KMS-11 (cell line): Measurements from ENCODE around the gene THOC2.
"Not testable (repeated sequence)": the region's sequence is repeated elsewhere in the genome, so short reads cannot be mapped to it uniquely, and the experiment has no call there.

Experiments used
- H2AFZ ChIP-seq: fragments of 200-600 bp; sonication (generic); 2 replicates; pipeline ENCODE4 v1.6.1; 2016; ENCODE audit warnings: antibody characterized with exemption, mixed run types, low read depth
- H3K27ac ChIP-seq: fragments of 200-600 bp; sonication (generic); 2 replicates; pipeline ENCODE4 v1.6.1; 2016; ENCODE audit warnings: mild to moderate bottlenecking, mixed run types
- H3K27me3 ChIP-seq: fragments of 200-600 bp; sonication (generic); 2 replicates; pipeline ENCODE4 v1.6.1; 2017; ENCODE audit warnings: mild to moderate bottlenecking, low read depth, mixed run types, moderate library complexity; ENCODE audit not compliant: insufficient read depth
- H3K36me3 ChIP-seq: fragments of 200-600 bp; sonication (generic); 2 replicates; pipeline ENCODE4 v1.6.1; 2017; ENCODE audit warnings: mild to moderate bottlenecking, mixed run types; ENCODE audit not compliant: insufficient read depth
- H3K4me1 ChIP-seq: fragments of 200-600 bp; sonication (generic); 2 replicates; pipeline ENCODE4 v1.6.1; 2016; ENCODE audit warnings: mild to moderate bottlenecking, low read depth, mixed run types; ENCODE audit not compliant: poor library complexity, severe bottlenecking
- H3K4me2 ChIP-seq: fragments of 200-600 bp; sonication (generic); 2 replicates; pipeline ENCODE4 v1.7.0; 2016; ENCODE audit warnings: mild to moderate bottlenecking, mixed run types
- H3K4me3 ChIP-seq: fragments of 200-600 bp; sonication (generic); IDR thresholded peaks from 2 replicates; pipeline ENCODE4 v1.6.1; 2017; ENCODE audit warnings: low read depth, low read length, mixed read lengths; ENCODE audit not compliant: insufficient read depth
- H3K79me2 ChIP-seq: fragments of 200-600 bp; sonication (generic); 2 replicates; pipeline ENCODE4 v1.6.1; 2016; ENCODE audit warnings: low read depth, mixed run types; ENCODE audit not compliant: insufficient read depth
- H3K9ac ChIP-seq: fragments of 200-600 bp; sonication (generic); 2 replicates; pipeline ENCODE4 v1.6.1; 2016; ENCODE audit warnings: mild to moderate bottlenecking, mixed run types
- H4K20me1 ChIP-seq: fragments of 200-600 bp; sonication (generic); 2 replicates; pipeline ENCODE4 v1.6.1; 2016; ENCODE audit warnings: mild to moderate bottlenecking, mixed run types; ENCODE audit not compliant: insufficient read depth
- TF ChIP-seq, protein P1 (sequence below): fragments of 200-600 bp; sonication (generic); conservative IDR thresholded peaks from 2 replicates; pipeline ENCODE4 v1.6.1; 2017; ENCODE audit warnings: low read depth, mild to moderate bottlenecking, antibody characterized with exemption, low read length, moderate library complexity, mixed read lengths

THOC2 gene

DNA sequence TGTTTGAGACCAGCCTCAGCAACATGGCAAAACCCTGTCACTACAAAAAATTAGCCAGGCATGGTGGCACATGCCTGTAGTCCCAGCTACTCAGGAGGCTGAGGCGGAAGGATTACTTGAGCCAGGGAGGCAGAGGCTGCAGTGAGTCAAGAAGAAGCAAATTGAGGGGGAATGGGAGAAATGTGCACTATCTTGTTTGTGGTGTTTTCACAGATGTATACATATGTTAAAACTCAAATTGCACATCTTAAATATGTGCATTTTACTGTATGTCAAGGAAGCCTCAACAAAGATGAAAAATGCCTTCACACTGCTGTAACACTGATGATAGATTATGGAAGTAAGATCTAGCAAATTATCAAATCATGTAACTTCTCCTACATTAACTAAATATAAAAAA, 44.3 kb downstream of the THOC2 start:
- Histone ChIP-seq H3K27me3 (no peaks in the 10 kb centered on the region), H3K36me3 (no peaks in the 10 kb centered on the region), H3K9ac (no peak overlapping the region), H3K27ac (no peak overlapping the region), H3K4me2 (no peak overlapping the region), H3K4me1 (no peaks in the 10 kb centered on the region), H2AFZ (no peak overlapping the region), H3K4me3 (no peak overlapping the region), H3K79me2 (no peaks in the 10 kb centered on the region), H4K20me1 (no peaks in the 10 kb centered on the region)
- TF ChIP-seq, protein P1, sequence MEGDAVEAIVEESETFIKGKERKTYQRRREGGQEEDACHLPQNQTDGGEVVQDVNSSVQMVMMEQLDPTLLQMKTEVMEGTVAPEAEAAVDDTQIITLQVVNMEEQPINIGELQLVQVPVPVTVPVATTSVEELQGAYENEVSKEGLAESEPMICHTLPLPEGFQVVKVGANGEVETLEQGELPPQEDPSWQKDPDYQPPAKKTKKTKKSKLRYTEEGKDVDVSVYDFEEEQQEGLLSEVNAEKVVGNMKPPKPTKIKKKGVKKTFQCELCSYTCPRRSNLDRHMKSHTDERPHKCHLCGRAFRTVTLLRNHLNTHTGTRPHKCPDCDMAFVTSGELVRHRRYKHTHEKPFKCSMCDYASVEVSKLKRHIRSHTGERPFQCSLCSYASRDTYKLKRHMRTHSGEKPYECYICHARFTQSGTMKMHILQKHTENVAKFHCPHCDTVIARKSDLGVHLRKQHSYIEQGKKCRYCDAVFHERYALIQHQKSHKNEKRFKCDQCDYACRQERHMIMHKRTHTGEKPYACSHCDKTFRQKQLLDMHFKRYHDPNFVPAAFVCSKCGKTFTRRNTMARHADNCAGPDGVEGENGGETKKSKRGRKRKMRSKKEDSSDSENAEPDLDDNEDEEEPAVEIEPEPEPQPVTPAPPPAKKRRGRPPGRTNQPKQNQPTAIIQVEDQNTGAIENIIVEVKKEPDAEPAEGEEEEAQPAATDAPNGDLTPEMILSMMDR, result no peak

DNA sequence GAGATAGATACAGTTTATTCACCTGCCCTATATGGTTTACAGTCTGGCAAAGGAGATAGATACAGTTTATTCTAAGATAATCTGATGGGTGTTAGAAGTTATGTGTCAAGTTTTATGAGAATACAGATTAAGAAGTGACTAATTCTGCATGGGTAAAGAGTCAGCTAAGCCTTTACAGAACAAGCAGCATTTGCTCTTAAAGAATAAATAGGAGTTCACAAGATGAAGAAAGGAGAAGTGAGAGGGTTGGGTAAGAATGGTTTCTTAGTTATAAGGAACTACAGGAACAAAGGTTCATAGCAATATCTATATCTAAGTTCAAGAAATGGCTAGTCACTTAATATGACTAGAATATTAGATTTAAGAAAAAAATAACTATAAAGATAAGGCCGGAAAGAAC, 47.6 kb downstream of the THOC2 start:
- H3K79me2 ChIP-seq, result no peaks in the 10 kb centered on the region
- no peaks in the 10 kb centered on the region for H3K27me3 ChIP-seq
- no peak overlapping the region for H3K4me3 ChIP-seq
- TF ChIP-seq, protein P1, result no peak
- no peaks in the 10 kb centered on the region for H4K20me1 ChIP-seq
- no peak overlapping the region for H2AFZ ChIP-seq
- no peaks in the 10 kb centered on the region for H3K4me1 ChIP-seq
- H3K27ac ChIP-seq, result no peak overlapping the region
- H3K9ac ChIP-seq, result no peak overlapping the region
- H3K4me2 ChIP-seq, result no peak overlapping the region
- no peaks in the 10 kb centered on the region for H3K36me3 ChIP-seq

DNA sequence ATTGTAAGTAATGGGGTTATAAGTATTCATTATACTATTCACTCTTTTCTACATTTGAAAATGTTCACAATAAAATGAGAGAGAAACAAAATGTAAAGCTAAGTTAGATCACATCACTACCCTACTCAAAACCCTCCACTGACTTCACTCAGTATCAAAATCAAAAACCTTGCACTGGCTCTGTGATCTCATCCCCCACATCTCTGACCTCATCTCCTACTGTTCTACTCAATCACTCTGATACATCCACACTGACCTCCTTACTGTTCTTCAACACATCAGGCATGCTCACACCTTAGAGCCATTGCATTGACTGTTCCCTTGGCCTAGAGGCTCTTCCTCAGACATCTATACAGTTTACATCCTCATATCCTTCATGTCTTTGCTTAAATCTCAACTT, 50.7 kb downstream of the THOC2 start:
- Histone ChIP-seq H3K4me1 (no peaks in the 10 kb centered on the region), H3K27ac (no peak overlapping the region), H2AFZ (no peak overlapping the region), H3K9ac (no peak overlapping the region), H3K79me2 (no peaks in the 10 kb centered on the region), H4K20me1 (no peaks in the 10 kb centered on the region), H3K4me2 (no peak overlapping the region), H3K4me3 (no peak overlapping the region), H3K36me3 (no peaks in the 10 kb centered on the region), H3K27me3 (no peaks in the 10 kb centered on the region)
- TF ChIP-seq, protein P1, result no peak

DNA sequence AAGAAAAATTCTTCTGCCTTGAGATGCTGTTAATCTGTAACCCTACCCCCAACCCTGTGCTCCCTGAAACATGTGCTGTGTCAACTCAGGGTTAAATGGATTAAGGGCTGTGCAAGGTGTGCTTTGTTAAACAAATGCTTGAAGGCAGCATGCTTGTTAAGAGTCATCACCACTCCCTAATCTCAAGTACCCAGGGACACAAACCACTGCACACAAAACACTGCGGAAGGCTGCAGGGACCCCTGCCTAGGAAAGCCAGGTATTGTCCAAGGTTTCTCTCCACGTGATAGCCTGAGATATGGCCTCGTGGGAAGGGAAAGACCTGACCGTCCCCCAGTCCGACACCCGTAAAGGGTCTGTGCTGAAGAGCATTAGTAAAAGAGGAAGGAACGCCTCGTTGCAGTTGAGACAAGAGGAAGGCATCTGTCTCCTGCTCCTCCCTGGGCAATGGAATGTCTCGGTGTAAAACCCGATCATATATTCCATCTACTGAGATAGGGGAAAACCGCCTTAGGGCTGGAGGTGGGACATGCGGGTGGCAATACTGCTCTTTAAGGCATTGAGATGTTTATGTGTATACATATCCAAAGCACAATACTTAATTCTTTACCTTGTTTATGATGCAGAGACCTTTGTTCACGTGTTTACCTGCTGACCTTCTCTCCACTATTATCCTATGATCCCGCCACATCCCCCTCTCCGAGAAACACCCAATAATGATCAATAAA, 53.0 kb downstream of the THOC2 start:
- H3K4me3 ChIP-seq, H3K9ac ChIP-seq, H3K27me3 ChIP-seq, H3K4me2 ChIP-seq, H3K36me3 ChIP-seq, H2AFZ ChIP-seq, H3K79me2 ChIP-seq, H4K20me1 ChIP-seq, H3K27ac ChIP-seq: not testable (repeated sequence)
- H3K4me1 ChIP-seq, result peaks cover 21% of the 10 kb centered on the region

DNA sequence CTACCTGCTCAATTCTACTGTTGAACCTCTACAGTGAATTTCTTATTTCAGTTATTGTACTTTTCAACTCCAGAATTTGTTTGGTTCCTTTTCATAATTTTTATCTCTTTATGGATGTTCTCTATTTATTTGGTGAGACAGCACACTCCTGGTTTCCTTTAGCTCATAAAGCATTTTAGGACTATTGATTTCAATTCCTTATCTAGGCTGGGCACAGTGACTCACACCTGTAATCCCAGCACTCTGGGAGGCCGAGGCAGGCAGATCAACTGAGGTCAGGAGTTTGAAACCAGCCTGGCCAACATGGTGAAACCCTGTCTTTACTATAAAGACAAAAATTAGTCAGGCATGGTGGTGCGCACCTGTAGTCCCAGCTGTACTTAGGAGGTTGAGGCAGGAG, 57.7 kb downstream of the THOC2 start:
- Histone ChIP-seq H3K36me3 (no peaks in the 10 kb centered on the region), H3K27ac (no peak overlapping the region), H3K4me1 (peaks cover 34% of the 10 kb centered on the region), H3K4me3 (no peak overlapping the region), H3K9ac (no peak overlapping the region), H2AFZ (no peak overlapping the region), H3K4me2 (no peak overlapping the region), H4K20me1 (no peaks in the 10 kb centered on the region), H3K27me3 (no peaks in the 10 kb centered on the region), H3K79me2 (no peaks in the 10 kb centered on the region)
- TF ChIP-seq, protein P1, result no peak
